ENCODE results near the gene STK17B. TPM values are rescaled to one million over a fixed set of nuclear protein-coding genes. Genes with fewer than 3 reads are reported as not detected.

STK17B gene
- total RNA-seq, 1 donor from 2014 or later = 44.2 TPM

DNA sequence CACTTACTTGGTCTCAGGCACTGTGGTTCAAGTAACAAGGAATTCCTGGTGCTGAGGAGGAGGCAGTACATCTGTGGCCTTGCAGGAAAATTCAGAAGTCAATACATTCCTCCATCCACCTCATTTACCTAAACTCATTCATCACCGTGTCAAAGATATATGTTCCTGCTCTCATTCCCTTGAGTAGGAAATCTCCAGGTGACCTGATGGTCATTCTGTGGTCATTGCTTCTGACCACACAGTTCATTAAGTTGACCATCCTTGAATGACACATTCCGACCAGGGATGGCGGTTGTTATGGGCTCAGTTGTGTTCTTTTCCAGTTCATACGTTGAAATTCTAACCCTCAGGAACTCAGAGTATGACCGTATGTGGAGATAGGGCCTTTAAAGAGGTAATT is 2.1 kb upstream of the STK17B start:
- TF ChIP-seq, protein P1, sequence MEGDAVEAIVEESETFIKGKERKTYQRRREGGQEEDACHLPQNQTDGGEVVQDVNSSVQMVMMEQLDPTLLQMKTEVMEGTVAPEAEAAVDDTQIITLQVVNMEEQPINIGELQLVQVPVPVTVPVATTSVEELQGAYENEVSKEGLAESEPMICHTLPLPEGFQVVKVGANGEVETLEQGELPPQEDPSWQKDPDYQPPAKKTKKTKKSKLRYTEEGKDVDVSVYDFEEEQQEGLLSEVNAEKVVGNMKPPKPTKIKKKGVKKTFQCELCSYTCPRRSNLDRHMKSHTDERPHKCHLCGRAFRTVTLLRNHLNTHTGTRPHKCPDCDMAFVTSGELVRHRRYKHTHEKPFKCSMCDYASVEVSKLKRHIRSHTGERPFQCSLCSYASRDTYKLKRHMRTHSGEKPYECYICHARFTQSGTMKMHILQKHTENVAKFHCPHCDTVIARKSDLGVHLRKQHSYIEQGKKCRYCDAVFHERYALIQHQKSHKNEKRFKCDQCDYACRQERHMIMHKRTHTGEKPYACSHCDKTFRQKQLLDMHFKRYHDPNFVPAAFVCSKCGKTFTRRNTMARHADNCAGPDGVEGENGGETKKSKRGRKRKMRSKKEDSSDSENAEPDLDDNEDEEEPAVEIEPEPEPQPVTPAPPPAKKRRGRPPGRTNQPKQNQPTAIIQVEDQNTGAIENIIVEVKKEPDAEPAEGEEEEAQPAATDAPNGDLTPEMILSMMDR (IDR thresholded peaks at IDR 0.05; ENCODE audit: insufficient read depth, low read length, severe bottlenecking) = no peak
- H3K36me3 ChIP-seq (ENCODE audit: control insufficient read depth, insufficient read depth, low read length) = no peaks in the 10 kb centered on the region
- no peaks in the 10 kb centered on the region for H3K27me3 ChIP-seq (ENCODE audit: control insufficient read depth, insufficient read depth, low read length)
- no peak overlapping the region for H3K4me3 ChIP-seq (ENCODE audit: low read depth, low read length)
- DNase-seq (ENCODE audit: low read depth) = no peak
- no peak for FAIRE-seq

DNA sequence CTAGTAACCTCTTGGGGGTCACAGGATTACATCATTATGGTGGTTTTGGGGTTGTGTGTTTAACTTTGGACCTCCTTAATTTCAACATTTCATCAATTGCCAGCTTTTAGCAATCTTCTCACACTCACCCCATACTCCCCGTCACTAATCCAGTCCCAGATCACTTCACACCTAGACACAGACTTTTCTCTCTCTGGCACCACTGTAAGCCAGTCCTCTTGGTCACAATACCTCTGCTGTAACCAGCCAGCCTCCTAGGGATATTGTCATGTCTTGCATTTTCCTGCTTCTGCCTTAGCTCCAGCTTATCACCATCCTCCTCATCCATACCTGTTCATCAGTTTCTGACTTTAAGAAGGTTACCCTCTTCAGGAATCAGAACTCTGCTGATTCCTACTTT is 1.6 kb upstream of the STK17B start:
- DNase-seq (ENCODE audit: low read depth) (no peak), FAIRE-seq (no peak)
- Histone ChIP-seq H3K36me3 (ENCODE audit: control insufficient read depth, insufficient read depth, low read length) (no peaks in the 10 kb centered on the region), H3K27me3 (ENCODE audit: control insufficient read depth, insufficient read depth, low read length) (no peaks in the 10 kb centered on the region), H3K4me3 (ENCODE audit: low read depth, low read length) (no peak overlapping the region)
- TF ChIP-seq, protein P1 (IDR thresholded peaks at IDR 0.05; ENCODE audit: insufficient read depth, low read length, severe bottlenecking) = no peak

DNA sequence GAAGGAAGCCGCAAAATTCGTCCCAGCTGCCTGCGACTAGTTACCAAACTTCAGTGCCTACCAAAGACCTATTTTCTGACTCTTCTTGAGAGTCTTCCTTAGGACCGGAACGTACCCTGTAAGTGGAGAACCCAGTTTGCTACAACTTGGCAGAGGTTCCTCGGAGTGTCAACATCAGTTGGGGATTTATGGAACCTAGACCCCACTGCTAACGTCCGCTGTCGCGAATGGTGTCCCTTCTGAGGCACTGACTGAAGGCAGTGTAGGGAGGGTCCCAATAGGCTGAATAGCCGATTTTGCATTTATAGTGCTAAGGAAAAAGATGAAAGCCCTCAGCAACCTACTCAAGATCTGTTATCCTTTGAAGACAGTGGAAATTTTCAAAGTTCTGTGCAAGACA is 568 bp upstream of the STK17B start:
- no peaks in the 10 kb centered on the region for H3K36me3 ChIP-seq (ENCODE audit: control insufficient read depth, insufficient read depth, low read length)
- H3K27me3 ChIP-seq (ENCODE audit: control insufficient read depth, insufficient read depth, low read length) = no peaks in the 10 kb centered on the region
- peak overlapping the region; percentile 91 for H3K4me3 ChIP-seq (ENCODE audit: low read depth, low read length)
- FAIRE-seq (no peak), DNase-seq (ENCODE audit: low read depth) (no peak)
- TF ChIP-seq, protein P1 (IDR thresholded peaks at IDR 0.05; ENCODE audit: insufficient read depth, low read length, severe bottlenecking) = no peak

GRCh38 chr2:196170606-196171247 is 651 bp downstream of the STK17B start:
- no peak for FAIRE-seq
- peak; percentile 38 for DNase-seq (ENCODE audit: low read depth)

GRCh38 chr2:196170213-196170605 is 1.2 kb downstream of the STK17B start:
- Histone ChIP-seq H3K27me3 (ENCODE audit: control insufficient read depth, insufficient read depth, low read length) (no peaks in the 10 kb centered on the region), H3K36me3 (ENCODE audit: control insufficient read depth, insufficient read depth, low read length) (no peaks in the 10 kb centered on the region), H3K4me3 (ENCODE audit: low read depth, low read length) (peak overlapping the region; percentile 91)
- FAIRE-seq = no peak
- peak; percentile 67 for DNase-seq (ENCODE audit: low read depth)
- TF ChIP-seq, protein P1 (IDR thresholded peaks at IDR 0.05; ENCODE audit: insufficient read depth, low read length, severe bottlenecking) = no peak

More at GRCh38 chr2:196170606-196171247, 651 bp downstream of the STK17B start:
- TF ChIP-seq, protein P1 (IDR thresholded peaks at IDR 0.05; ENCODE audit: insufficient read depth, low read length, severe bottlenecking) = no peak
- no peaks in the 10 kb centered on the region for H3K27me3 ChIP-seq (ENCODE audit: control insufficient read depth, insufficient read depth, low read length)
- no peaks in the 10 kb centered on the region for H3K36me3 ChIP-seq (ENCODE audit: control insufficient read depth, insufficient read depth, low read length)
- peak overlapping the region; percentile 91 for H3K4me3 ChIP-seq (ENCODE audit: low read depth, low read length)

- TF ChIP-seq, protein P1 (IDR thresholded peaks at IDR 0.05; ENCODE audit: insufficient read depth, low read length, severe bottlenecking) = no peak
- no peaks in the 10 kb centered on the region for H3K36me3 ChIP-seq (ENCODE audit: control insufficient read depth, insufficient read depth, low read length)
- FAIRE-seq (no peak), DNase-seq (ENCODE audit: low read depth) (no peak)
- H3K27me3 ChIP-seq (ENCODE audit: control insufficient read depth, insufficient read depth, low read length) = no peaks in the 10 kb centered on the region
- peak overlapping the region; percentile 91 for H3K4me3 ChIP-seq (ENCODE audit: low read depth, low read length)
Observed at GRCh38 chr2:196169516-196169915, 1.9 kb downstream of the STK17B start.
